ENCODE measurements around the gene ZC3HAV1L. TPM values are rescaled to one million over a fixed set of nuclear protein-coding genes. Genes with fewer than 3 reads are reported as not detected.

Gene ZC3HAV1L
- total RNA-seq, 1 experiment from 2014 or later = 27.3 TPM

- ChIA-PET POLR2A (no interaction called here), CTCF (no interaction called here)
Measured at GRCh38 chr7:139011373-139011772, 24.5 kb downstream of the ZC3HAV1L start.

GRCh38 chr7:139004321-139005090 lies 31.3 kb downstream of the ZC3HAV1L start:
- intact Hi-C loops (cut with micrococcal nuclease; ENCODE audit: unreplicated experiment) = no loop called here
- no TSS peak for BruUV-seq (replicated peaks)
- H3K36me3 ChIP-seq (ENCODE audit: control insufficient read depth, insufficient read depth, low read length) = no peaks in the 10 kb centered on the region; the same call in 1 of the 2 replicates
- TF ChIP-seq, protein P1, sequence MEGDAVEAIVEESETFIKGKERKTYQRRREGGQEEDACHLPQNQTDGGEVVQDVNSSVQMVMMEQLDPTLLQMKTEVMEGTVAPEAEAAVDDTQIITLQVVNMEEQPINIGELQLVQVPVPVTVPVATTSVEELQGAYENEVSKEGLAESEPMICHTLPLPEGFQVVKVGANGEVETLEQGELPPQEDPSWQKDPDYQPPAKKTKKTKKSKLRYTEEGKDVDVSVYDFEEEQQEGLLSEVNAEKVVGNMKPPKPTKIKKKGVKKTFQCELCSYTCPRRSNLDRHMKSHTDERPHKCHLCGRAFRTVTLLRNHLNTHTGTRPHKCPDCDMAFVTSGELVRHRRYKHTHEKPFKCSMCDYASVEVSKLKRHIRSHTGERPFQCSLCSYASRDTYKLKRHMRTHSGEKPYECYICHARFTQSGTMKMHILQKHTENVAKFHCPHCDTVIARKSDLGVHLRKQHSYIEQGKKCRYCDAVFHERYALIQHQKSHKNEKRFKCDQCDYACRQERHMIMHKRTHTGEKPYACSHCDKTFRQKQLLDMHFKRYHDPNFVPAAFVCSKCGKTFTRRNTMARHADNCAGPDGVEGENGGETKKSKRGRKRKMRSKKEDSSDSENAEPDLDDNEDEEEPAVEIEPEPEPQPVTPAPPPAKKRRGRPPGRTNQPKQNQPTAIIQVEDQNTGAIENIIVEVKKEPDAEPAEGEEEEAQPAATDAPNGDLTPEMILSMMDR (IDR thresholded peaks at IDR 0.05) = no peak
- TF ChIP-seq POLR2AphosphoS5 (IDR thresholded peaks at IDR 0.05; ENCODE audit: low read depth, low read length) (no peak), REST (IDR thresholded peaks at IDR 0.05; ENCODE audit: insufficient read depth in 1 of 2, low read depth in 2 of 2, low read length in 1 of 2) (no peak), TCF7L2 (IDR thresholded peaks at IDR 0.05; ENCODE audit: low read depth, low read length) (no peak), SIN3A (IDR thresholded peaks at IDR 0.05; ENCODE audit: borderline replicate concordance, insufficient read depth, low read depth, low read length) (no peak)
- peaks cover 13% of the 10 kb centered on the region; the same call in 1 of the 2 replicates for H3K9me3 ChIP-seq (ENCODE audit: control insufficient read depth, insufficient read depth, low read depth, low read length)
- ChIA-PET POLR2A (interaction anchor here (0.6 kb wide), 1 partner anchor 18 kb away, joined by 6 read pairs; no protein-coding TSS in a partner anchor), CTCF (no interaction called here)
- no peak overlapping the region for H3K27ac ChIP-seq (ENCODE audit: low read length)
- no peaks in the 10 kb centered on the region for H3K4me1 ChIP-seq (ENCODE audit: control insufficient read depth, insufficient read depth, low read length)
- no peak overlapping the region for H3K4me3 ChIP-seq (ENCODE audit: low read depth in 2 of 2, low read length in 2 of 2)
- no peak for DNase-seq (ENCODE audit: low read depth, low spot score)
- H3K27me3 ChIP-seq (ENCODE audit: control insufficient read depth, insufficient read depth, low read length) = no peaks in the 10 kb centered on the region
- in situ Hi-C loops (cut with HindIII; ENCODE audit: low pct_unique_long_range_greater_than_20kb, low sequenced_read_pairs) = no loop called here
- ATAC-seq = no peak

More at GRCh38 chr7:139011373-139011772, 24.5 kb downstream of the ZC3HAV1L start:
- TF ChIP-seq POLR2AphosphoS5 (IDR thresholded peaks at IDR 0.05; ENCODE audit: low read depth, low read length) (no peak), SIN3A (IDR thresholded peaks at IDR 0.05; ENCODE audit: borderline replicate concordance, insufficient read depth, low read depth, low read length) (no peak), TCF7L2 (IDR thresholded peaks at IDR 0.05; ENCODE audit: low read depth, low read length) (no peak), REST (IDR thresholded peaks at IDR 0.05; ENCODE audit: insufficient read depth in 1 of 2, low read depth in 2 of 2, low read length in 1 of 2) (no peak)
- TF ChIP-seq, protein P1 (IDR thresholded peaks at IDR 0.05) = no peak
- in situ Hi-C loops (cut with HindIII; ENCODE audit: low pct_unique_long_range_greater_than_20kb, low sequenced_read_pairs) = no loop called here
- Histone ChIP-seq H3K9me3 (ENCODE audit: control insufficient read depth, insufficient read depth, low read depth, low read length) (no peaks in the 10 kb centered on the region), H3K27me3 (ENCODE audit: control insufficient read depth, insufficient read depth, low read length) (no peaks in the 10 kb centered on the region), H3K4me1 (ENCODE audit: control insufficient read depth, insufficient read depth, low read length) (no peaks in the 10 kb centered on the region), H3K36me3 (ENCODE audit: control insufficient read depth, insufficient read depth, low read length) (no peaks in the 10 kb centered on the region), H3K4me3 (ENCODE audit: low read depth in 2 of 2, low read length in 2 of 2) (no peak overlapping the region), H3K27ac (ENCODE audit: low read length) (no peak overlapping the region)
- DNase-seq (ENCODE audit: low read depth, low spot score) (no peak), ATAC-seq (no peak)
- no TSS peak for BruUV-seq (replicated peaks)
- intact Hi-C loops (cut with micrococcal nuclease; ENCODE audit: unreplicated experiment) = loop anchor here (10.0 kb wide), 1 partner anchor 127 kb away; no protein-coding TSS in a partner anchor
